Measurements from ENCODE around the gene HIP1R. TPM values are rescaled to one million over a fixed set of nuclear protein-coding genes. Genes with fewer than 3 reads are reported as not detected.

The HIP1R gene
- total and polyA plus RNA-seq, 2 of the 13 experiments (the other 11 are each of a cell fraction or from before 2014, with no cell fraction given): 18.4 to 25.5 TPM

DNA sequence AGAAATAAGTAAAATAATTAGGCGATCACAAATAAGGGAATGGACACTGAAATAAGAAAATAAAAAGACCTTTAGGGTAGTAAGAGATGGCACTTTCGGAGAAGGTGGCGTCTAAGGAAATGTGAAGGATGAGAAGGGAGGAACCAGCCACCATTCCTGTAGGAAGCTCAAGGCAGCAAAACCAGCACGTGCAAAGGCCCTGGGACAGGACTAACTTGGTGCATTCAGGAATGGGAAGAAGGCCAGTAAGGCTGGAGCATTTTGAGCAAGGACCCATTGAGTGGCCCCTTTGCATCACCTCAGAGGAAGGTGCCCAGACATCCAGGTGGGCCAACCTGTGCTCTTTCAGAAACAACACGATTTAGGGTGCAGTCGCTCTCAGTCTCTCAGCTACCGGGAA, 61.4 kb downstream of the HIP1R start (continued):
- TF ChIP-seq, protein P1, sequence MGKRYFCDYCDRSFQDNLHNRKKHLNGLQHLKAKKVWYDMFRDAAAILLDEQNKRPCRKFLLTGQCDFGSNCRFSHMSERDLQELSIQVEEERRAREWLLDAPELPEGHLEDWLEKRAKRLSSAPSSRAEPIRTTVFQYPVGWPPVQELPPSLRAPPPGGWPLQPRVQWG (CRISPR knock-in tag; IDR thresholded peaks at IDR 0.05; ENCODE audit: borderline replicate concordance, low read depth): no peak
- TF ChIP-seq IRF2 (CRISPR knock-in tag; IDR thresholded peaks at IDR 0.05) (no peak), HNRNPLL (IDR thresholded peaks at IDR 0.05; ENCODE audit: low read depth, low read length, poor library complexity, severe bottlenecking) (no peak)

DNA sequence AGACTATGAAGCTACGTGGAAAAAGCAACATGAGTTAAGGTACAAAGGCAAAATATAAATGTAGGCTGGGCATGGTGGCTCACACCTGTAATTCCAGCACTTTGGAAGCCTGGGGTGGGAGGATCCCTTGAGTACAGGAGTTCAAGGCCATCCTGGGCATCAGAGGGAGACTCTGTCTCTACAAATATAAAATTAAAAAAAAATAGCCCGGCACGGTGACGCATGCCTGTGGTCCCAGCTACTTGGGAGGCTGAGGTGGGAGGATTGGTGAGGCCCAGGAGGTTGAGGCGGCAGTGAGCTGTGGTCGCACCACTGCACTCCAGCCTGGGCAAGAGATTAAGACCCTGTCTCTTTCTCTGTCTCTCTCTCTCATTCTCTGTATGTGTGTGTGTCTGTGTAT, 64.6 kb downstream of the HIP1R start:
- CTCF ChIA-PET (ENCODE audit: low intra/inter-chr PET ratio, low total read pairs): no interaction called here
- in situ Hi-C loops (cut with HindIII; ENCODE audit: extremely low pct_ligation_motif_present, low pct_unique_long_range_greater_than_20kb): no loop called here
- Histone ChIP-seq H2AFZ (ENCODE audit: low read length) (no peak overlapping the region), H3K27ac (ENCODE audit: extremely low read length, insufficient read depth, low read length) (peak overlapping the region; percentile 60), H3K4me3 (replicated peaks in 1 of 3; ENCODE audit: insufficient read depth in 1 of 3, low read depth in 2 of 3, low read length in 3 of 3) (no peak overlapping the region; a peak in 1 of 6 replicates), H3K4me2 (ENCODE audit: low read depth, low read length) (peak overlapping the region; percentile 10; the same call in 1 of the 2 replicates), H3K9ac (ENCODE audit: insufficient read depth, low read depth, low read length) (no peak overlapping the region), H3K36me3 (replicated peaks in 1 of 2; ENCODE audit: control insufficient read depth in 1 of 2, insufficient read depth in 2 of 2, low read length in 2 of 2) (no peaks in the 10 kb centered on the region), H4K20me1 (ENCODE audit: insufficient read depth, low read length) (no peaks in the 10 kb centered on the region), H3K27me3 (ENCODE audit: control insufficient read depth in 1 of 2, insufficient read depth in 2 of 2, low read length in 2 of 2) (no peaks in the 10 kb centered on the region; a peak in 1 of 5 replicates), H3K9me3 (ENCODE audit: low read length) (no peaks in the 10 kb centered on the region), H3K79me2 (ENCODE audit: insufficient read depth, low read length) (peaks cover 9% of the 10 kb centered on the region), H3K4me1 (ENCODE audit: insufficient read depth, low read length) (peaks cover 59% of the 10 kb centered on the region)
- intact Hi-C loops (cut with micrococcal nuclease; ENCODE audit: unreplicated experiment): no loop called here
- no TSS peak for BruUV-seq (replicated peaks)
- peak; percentile 78 for DNase-seq (ENCODE audit: low spot score)
- FAIRE-seq: peak; percentile 52
- POLR2A ChIA-PET: interaction anchor here (0.9 to 4.1 kb wide), 4 partner anchors 12 to 333 kb away, joined by 3 to 19 read pairs (median 4); partner anchors contain the start of genes MPHOSPH9 and MTRFR
- 30% methylated on average over 6 of the region's 6 CpGs for WGBS (ENCODE audit: low lambda C conversion rate)
- no peak for ATAC-seq
- TF ChIP-seq STAG1 (CRISPR knock-in tag; IDR thresholded peaks at IDR 0.05) (no peak), ZNF780A (CRISPR knock-in tag; IDR thresholded peaks at IDR 0.05) (no peak), TEAD2 (CRISPR knock-in tag; IDR thresholded peaks at IDR 0.05) (no peak), CHCHD3 (CRISPR knock-in tag; IDR thresholded peaks at IDR 0.05) (no peak), CHD2 (IDR thresholded peaks at IDR 0.05; ENCODE audit: low read depth, low read length) (no peak), HNF4A (CRISPR knock-in tag; IDR thresholded peaks at IDR 0.05) (peak; percentile 80), SUZ12 (IDR thresholded peaks at IDR 0.05; ENCODE audit: low read depth, low read length) (no peak), ZNF781 (CRISPR knock-in tag; IDR thresholded peaks at IDR 0.05; ENCODE audit: borderline replicate concordance, not compliant biosample characterization) (no peak), ZNF562 (CRISPR knock-in tag; IDR thresholded peaks at IDR 0.05; ENCODE audit: borderline replicate concordance) (no peak)
- TF ChIP-seq, protein P2, sequence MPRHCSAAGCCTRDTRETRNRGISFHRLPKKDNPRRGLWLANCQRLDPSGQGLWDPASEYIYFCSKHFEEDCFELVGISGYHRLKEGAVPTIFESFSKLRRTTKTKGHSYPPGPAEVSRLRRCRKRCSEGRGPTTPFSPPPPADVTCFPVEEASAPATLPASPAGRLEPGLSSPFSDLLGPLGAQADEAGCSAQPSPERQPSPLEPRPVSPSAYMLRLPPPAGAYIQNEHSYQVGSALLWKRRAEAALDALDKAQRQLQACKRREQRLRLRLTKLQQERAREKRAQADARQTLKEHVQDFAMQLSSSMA (CRISPR knock-in tag; IDR thresholded peaks at IDR 0.05): no peak
- TF ChIP-seq, protein P3, sequence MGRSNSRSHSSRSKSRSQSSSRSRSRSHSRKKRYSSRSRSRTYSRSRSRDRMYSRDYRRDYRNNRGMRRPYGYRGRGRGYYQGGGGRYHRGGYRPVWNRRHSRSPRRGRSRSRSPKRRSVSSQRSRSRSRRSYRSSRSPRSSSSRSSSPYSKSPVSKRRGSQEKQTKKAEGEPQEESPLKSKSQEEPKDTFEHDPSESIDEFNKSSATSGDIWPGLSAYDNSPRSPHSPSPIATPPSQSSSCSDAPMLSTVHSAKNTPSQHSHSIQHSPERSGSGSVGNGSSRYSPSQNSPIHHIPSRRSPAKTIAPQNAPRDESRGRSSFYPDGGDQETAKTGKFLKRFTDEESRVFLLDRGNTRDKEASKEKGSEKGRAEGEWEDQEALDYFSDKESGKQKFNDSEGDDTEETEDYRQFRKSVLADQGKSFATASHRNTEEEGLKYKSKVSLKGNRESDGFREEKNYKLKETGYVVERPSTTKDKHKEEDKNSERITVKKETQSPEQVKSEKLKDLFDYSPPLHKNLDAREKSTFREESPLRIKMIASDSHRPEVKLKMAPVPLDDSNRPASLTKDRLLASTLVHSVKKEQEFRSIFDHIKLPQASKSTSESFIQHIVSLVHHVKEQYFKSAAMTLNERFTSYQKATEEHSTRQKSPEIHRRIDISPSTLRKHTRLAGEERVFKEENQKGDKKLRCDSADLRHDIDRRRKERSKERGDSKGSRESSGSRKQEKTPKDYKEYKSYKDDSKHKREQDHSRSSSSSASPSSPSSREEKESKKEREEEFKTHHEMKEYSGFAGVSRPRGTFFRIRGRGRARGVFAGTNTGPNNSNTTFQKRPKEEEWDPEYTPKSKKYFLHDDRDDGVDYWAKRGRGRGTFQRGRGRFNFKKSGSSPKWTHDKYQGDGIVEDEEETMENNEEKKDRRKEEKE (IDR thresholded peaks at IDR 0.05): no peak
- TF ChIP-seq, protein P4, sequence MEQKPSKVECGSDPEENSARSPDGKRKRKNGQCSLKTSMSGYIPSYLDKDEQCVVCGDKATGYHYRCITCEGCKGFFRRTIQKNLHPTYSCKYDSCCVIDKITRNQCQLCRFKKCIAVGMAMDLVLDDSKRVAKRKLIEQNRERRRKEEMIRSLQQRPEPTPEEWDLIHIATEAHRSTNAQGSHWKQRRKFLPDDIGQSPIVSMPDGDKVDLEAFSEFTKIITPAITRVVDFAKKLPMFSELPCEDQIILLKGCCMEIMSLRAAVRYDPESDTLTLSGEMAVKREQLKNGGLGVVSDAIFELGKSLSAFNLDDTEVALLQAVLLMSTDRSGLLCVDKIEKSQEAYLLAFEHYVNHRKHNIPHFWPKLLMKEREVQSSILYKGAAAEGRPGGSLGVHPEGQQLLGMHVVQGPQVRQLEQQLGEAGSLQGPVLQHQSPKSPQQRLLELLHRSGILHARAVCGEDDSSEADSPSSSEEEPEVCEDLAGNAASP (CRISPR knock-in tag; IDR thresholded peaks at IDR 0.05; ENCODE audit: borderline replicate concordance): no peak

Data from HepG2 (cell line).